ENCODE data around the gene KLK14.

KLK14 gene

DNA sequence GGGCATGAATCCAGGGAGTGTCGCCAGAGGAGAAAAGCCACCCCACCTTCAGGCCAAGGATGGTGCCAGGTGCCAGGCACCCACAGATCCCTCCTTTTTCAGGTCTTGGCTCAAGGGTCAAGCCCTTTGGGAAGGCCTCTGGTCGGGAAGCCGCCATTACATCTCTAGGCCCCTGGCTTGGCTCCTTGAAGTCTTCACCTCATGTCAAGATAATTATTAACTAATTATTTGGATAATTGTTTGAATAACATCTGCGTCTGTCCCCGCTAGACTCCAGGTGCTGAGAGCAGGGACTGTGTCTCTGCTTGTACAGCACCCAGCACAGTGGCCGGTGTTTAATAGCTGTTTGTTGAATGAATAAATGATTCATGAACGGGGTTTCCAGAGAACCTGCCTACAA, 19.0 kb downstream of the KLK14 start:
- Histone ChIP-seq H3K9me3 (ENCODE audit: low read length) (no peaks in the 10 kb centered on the region), H3K4me1 (ENCODE audit: insufficient read depth, low read length) (no peaks in the 10 kb centered on the region), H3K27me3 (ENCODE audit: control insufficient read depth in 1 of 2, insufficient read depth in 2 of 2, low read length in 2 of 2) (peaks cover 12 to 25% of the 10 kb centered on the region in 2 donors), H3K4me3 (ENCODE audit: low read depth in 1 of 2, low read length in 2 of 2) (no peak overlapping the region), H3K9ac (ENCODE audit: low read length) (no peak overlapping the region), H3K27ac (ENCODE audit: low read depth, low read length) (no peak overlapping the region), H3K36me3 (ENCODE audit: insufficient read depth, low read length) (no peaks in the 10 kb centered on the region)

DNA sequence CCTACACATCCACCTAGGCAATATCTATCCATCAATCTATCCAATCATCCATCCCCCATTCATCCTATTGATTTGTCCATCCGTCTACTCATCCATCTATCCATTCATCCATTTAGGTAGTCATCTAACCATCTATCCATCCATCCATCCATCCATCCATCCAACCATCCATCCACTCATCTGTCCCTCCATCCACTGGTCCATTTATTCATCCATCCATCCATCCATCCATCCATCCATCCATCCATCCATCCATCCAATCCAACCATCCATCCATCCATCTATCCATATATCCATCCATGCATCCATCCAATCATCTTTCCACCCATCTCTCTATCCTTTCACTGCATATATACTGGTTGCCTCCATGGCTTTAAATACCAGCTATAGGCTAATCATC, 21.7 kb downstream of the KLK14 start:
- Histone ChIP-seq H3K27ac (ENCODE audit: low read depth, low read length) (no peak overlapping the region), H3K36me3 (ENCODE audit: insufficient read depth, low read length) (no peaks in the 10 kb centered on the region), H3K9me3 (ENCODE audit: low read length) (no peaks in the 10 kb centered on the region), H3K4me1 (ENCODE audit: insufficient read depth, low read length) (no peaks in the 10 kb centered on the region), H3K9ac (ENCODE audit: low read length) (no peak overlapping the region), H3K27me3 (ENCODE audit: control insufficient read depth in 1 of 2, insufficient read depth in 2 of 2, low read length in 2 of 2) (peaks cover 9 to 20% of the 10 kb centered on the region in 2 donors), H3K4me3 (ENCODE audit: low read depth in 1 of 2, low read length in 2 of 2) (no peak overlapping the region)

DNA sequence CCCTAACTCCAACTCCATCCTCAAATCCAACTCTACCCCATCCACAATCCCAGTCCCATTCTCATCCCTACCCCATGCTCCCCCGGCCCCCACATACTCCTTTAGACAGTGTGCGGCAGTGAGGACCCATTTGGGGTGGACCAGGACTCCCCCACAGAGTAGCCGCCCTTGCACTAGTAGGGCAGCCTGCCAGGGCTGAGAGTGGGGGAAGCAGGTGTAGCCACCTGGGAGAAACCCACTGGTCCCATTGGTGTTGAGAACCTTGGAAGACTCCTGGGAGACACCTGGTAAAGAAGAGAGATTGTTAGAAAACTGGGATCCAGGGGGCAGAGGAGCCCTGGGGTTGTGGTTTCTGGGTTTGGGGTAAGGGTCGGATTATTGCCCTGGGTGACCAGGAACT, 22.4 kb downstream of the KLK14 start:
- Histone ChIP-seq H3K9ac (ENCODE audit: low read length) (no peak overlapping the region), H3K4me1 (ENCODE audit: insufficient read depth, low read length) (no peaks in the 10 kb centered on the region), H3K4me3 (ENCODE audit: low read depth in 1 of 2, low read length in 2 of 2) (no peak overlapping the region), H3K9me3 (ENCODE audit: low read length) (no peaks in the 10 kb centered on the region), H3K27me3 (ENCODE audit: control insufficient read depth in 1 of 2, insufficient read depth in 2 of 2, low read length in 2 of 2) (peaks cover 6 to 14% of the 10 kb centered on the region in 2 donors), H3K27ac (ENCODE audit: low read depth, low read length) (no peak overlapping the region), H3K36me3 (ENCODE audit: insufficient read depth, low read length) (no peaks in the 10 kb centered on the region)

DNA sequence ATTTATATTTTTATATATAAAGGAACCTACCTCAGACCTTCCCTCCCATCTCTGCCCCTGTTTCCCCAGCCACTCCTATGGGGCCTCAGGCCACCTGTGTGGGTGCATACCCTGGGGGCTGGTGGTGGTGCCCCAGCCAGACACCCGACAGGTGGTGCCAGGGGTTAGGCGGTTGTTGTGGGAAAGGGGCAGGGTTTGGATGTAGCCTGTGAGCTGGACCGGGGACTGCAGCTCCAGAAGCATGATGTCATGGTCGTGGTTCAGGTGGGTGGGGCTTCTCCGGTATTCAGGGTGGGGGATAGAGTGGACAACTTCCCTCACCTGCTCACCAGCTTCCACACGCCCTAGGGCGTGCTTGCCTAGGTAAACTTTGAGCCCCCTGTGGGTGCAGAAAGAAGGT, 23.0 kb downstream of the KLK14 start:
- Histone ChIP-seq H3K9me3 (ENCODE audit: low read length) (no peaks in the 10 kb centered on the region), H3K36me3 (ENCODE audit: insufficient read depth, low read length) (no peaks in the 10 kb centered on the region), H3K9ac (ENCODE audit: low read length) (no peak overlapping the region), H3K4me3 (ENCODE audit: low read depth in 1 of 2, low read length in 2 of 2) (no peak overlapping the region), H3K27ac (ENCODE audit: low read depth, low read length) (no peak overlapping the region), H3K4me1 (ENCODE audit: insufficient read depth, low read length) (no peaks in the 10 kb centered on the region), H3K27me3 (ENCODE audit: control insufficient read depth in 1 of 2, insufficient read depth in 2 of 2, low read length in 2 of 2) (peaks cover 6 to 13% of the 10 kb centered on the region in 2 donors)

DNA sequence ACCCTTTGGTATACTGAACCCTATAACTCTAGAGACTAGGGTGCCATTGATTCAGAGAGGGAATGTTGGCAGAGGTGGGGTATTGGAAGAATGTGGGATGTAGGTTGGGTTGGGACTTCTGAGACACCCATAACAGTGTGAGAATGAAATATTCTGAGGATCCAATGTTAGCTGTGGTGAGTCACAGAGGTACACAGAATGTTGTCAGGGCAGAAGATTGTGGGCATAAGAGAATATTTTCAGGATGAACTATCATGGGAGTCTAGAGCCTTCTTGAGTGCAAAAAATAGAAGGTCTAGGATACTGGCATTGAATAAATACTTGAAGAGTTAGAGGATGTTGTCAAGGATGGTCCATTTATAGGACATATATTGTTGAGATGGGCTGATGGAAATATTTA, 26.8 kb downstream of the KLK14 start:
- H3K9me3 ChIP-seq (ENCODE audit: low read length), result no peaks in the 10 kb centered on the region
- H3K4me1 ChIP-seq (ENCODE audit: insufficient read depth, low read length), result no peaks in the 10 kb centered on the region
- peaks cover 0 to 5% of the 10 kb centered on the region in 2 donors for H3K27me3 ChIP-seq (ENCODE audit: control insufficient read depth in 1 of 2, insufficient read depth in 2 of 2, low read length in 2 of 2)
- no peak overlapping the region for H3K9ac ChIP-seq (ENCODE audit: low read length)
- H3K27ac ChIP-seq (ENCODE audit: low read depth, low read length), result no peak overlapping the region
- no peaks in the 10 kb centered on the region for H3K36me3 ChIP-seq (ENCODE audit: insufficient read depth, low read length)
- H3K4me3 ChIP-seq (ENCODE audit: low read depth in 1 of 2, low read length in 2 of 2), result no peak overlapping the region

DNA sequence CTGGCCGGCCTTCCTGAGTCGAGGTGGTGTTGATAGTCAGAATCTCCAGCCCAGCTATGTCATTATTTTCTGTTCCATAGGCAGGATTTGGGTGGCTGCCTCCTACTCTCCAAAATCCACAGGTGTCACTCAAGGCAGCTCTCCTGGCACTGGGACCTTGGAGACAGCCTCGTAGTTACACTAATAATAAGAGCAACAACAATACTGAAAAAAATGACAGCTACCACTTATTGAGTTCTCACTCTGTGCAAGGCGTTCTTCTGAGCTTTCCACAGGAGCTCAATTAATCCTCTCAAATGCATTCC, 35.7 kb downstream of the KLK14 start:
- H3K27ac ChIP-seq (ENCODE audit: low read depth, low read length), result no peak overlapping the region
- no peaks in the 10 kb centered on the region for H3K9me3 ChIP-seq (ENCODE audit: low read length)
- H3K27me3 ChIP-seq (ENCODE audit: control insufficient read depth in 1 of 2, insufficient read depth in 2 of 2, low read length in 2 of 2), result peaks cover 0 to 3% of the 10 kb centered on the region in 2 donors
- no peak overlapping the region for H3K4me3 ChIP-seq (ENCODE audit: low read depth in 1 of 2, low read length in 2 of 2)
- H3K36me3 ChIP-seq (ENCODE audit: insufficient read depth, low read length), result no peaks in the 10 kb centered on the region
- H3K9ac ChIP-seq (ENCODE audit: low read length), result no peak overlapping the region
- H3K4me1 ChIP-seq (ENCODE audit: insufficient read depth, low read length), result no peaks in the 10 kb centered on the region

DNA sequence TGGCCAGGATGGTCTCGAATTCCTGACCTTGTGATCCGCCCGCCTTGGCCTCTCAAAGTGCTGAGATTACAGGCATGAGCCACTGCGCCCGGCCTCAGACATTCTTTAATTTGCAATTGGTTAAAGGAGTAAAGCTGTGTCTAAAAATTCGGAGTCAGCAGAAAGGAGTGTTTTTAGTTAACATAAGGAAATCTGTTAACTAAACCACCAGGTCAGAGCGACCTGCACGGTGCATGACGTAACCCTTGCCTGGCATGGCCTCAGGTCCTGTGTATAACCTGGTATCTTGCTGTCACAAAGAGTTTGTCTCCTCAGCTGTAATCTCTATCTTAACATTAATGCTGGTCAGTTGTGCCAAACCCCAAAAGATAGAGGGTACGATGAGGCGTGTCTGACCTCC, 38.4 kb downstream of the KLK14 start:
- H3K4me1 ChIP-seq (ENCODE audit: insufficient read depth, low read length), result no peaks in the 10 kb centered on the region
- no peaks in the 10 kb centered on the region for H3K27me3 ChIP-seq (ENCODE audit: control insufficient read depth in 1 of 2, insufficient read depth in 2 of 2, low read length in 2 of 2)
- H3K4me3 ChIP-seq (ENCODE audit: low read depth in 1 of 2, low read length in 2 of 2), result no peak overlapping the region
- no peaks in the 10 kb centered on the region for H3K9me3 ChIP-seq (ENCODE audit: low read length)
- no peaks in the 10 kb centered on the region for H3K36me3 ChIP-seq (ENCODE audit: insufficient read depth, low read length)
- H3K27ac ChIP-seq (ENCODE audit: low read depth, low read length), result no peak overlapping the region
- H3K9ac ChIP-seq (ENCODE audit: low read length), result no peak overlapping the region

DNA sequence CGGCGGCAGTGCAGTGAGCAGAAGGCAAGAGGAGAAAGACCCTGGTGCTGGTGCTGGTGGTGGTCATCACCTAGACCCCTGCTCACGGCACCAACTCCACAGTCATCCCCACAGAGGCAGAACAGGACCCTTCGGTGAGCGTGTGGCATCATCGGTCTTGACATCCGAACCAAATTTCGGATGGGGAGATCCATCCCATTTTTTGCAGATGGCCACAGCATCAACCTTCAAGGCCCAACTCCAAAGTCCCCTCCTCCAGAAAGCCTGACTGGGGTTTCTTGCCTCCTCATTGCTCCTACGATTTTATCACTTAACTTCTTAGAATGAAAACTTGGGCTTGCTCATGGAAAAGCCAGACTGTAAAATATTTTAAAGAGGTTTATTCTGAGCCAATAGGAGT, 39.2 kb downstream of the KLK14 start:
- H3K4me3 ChIP-seq (ENCODE audit: low read depth in 1 of 2, low read length in 2 of 2), result no peak overlapping the region
- no peaks in the 10 kb centered on the region for H3K27me3 ChIP-seq (ENCODE audit: control insufficient read depth in 1 of 2, insufficient read depth in 2 of 2, low read length in 2 of 2)
- H3K27ac ChIP-seq (ENCODE audit: low read depth, low read length), result no peak overlapping the region
- H3K4me1 ChIP-seq (ENCODE audit: insufficient read depth, low read length), result no peaks in the 10 kb centered on the region
- no peak overlapping the region for H3K9ac ChIP-seq (ENCODE audit: low read length)
- H3K9me3 ChIP-seq (ENCODE audit: low read length), result no peaks in the 10 kb centered on the region
- H3K36me3 ChIP-seq (ENCODE audit: insufficient read depth, low read length), result no peaks in the 10 kb centered on the region

DNA sequence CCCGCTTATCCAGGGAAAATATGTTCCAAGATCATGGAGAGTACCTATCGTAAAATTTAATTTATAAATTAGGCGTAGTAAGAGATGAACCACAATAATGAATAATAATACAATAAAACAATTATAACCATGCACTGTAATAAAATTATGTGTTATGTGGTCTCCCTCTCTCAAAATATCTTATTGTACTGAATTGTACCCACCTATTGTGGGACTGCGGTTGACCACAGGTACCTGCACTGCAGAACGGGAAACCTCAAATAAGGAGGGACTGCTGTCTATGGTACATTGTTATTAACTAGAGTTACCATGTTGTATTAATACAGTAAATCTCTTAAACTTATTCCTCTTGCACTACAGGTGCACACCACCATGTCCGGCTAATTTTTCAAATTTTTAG, 42.5 kb downstream of the KLK14 start:
- no peaks in the 10 kb centered on the region for H3K4me1 ChIP-seq (ENCODE audit: insufficient read depth, low read length)
- no peaks in the 10 kb centered on the region for H3K36me3 ChIP-seq (ENCODE audit: insufficient read depth, low read length)
- no peak overlapping the region for H3K4me3 ChIP-seq (ENCODE audit: low read depth in 1 of 2, low read length in 2 of 2)
- H3K9ac ChIP-seq (ENCODE audit: low read length), result no peak overlapping the region
- H3K9me3 ChIP-seq (ENCODE audit: low read length), result no peaks in the 10 kb centered on the region
- no peak overlapping the region for H3K27ac ChIP-seq (ENCODE audit: low read depth, low read length)
- H3K27me3 ChIP-seq (ENCODE audit: control insufficient read depth in 1 of 2, insufficient read depth in 2 of 2, low read length in 2 of 2), result peaks cover 0 to under 1% of the 10 kb centered on the region in 2 donors

DNA sequence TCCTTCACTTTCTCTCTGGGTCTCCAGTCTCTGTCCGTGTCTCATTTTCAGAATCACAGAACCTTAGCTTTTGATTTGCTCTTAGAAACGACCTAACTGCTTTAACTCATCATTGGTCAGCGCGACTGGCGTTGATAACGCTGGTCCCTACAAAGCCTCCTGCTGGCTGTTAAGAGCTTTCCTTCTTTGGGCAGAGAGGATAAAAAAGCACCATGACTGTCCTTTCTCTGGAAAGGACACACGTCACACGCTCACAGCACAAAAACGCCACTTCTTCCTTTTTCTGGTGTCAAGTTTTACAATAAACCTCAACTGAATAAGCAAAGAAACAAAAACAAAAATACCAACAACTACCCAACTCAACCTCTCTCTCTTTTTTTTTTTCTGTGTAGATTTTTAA, 46.2 kb downstream of the KLK14 start:
- no peaks in the 10 kb centered on the region for H3K4me1 ChIP-seq (ENCODE audit: insufficient read depth, low read length)
- no peaks in the 10 kb centered on the region for H3K36me3 ChIP-seq (ENCODE audit: insufficient read depth, low read length)
- no peak overlapping the region for H3K4me3 ChIP-seq (ENCODE audit: low read depth in 1 of 2, low read length in 2 of 2)
- no peak overlapping the region for H3K27ac ChIP-seq (ENCODE audit: low read depth, low read length)
- H3K9me3 ChIP-seq (ENCODE audit: low read length), result no peaks in the 10 kb centered on the region
- H3K9ac ChIP-seq (ENCODE audit: low read length), result no peak overlapping the region
- H3K27me3 ChIP-seq (ENCODE audit: control insufficient read depth in 1 of 2, insufficient read depth in 2 of 2, low read length in 2 of 2), result peaks cover 0 to 4% of the 10 kb centered on the region in 2 donors

DNA sequence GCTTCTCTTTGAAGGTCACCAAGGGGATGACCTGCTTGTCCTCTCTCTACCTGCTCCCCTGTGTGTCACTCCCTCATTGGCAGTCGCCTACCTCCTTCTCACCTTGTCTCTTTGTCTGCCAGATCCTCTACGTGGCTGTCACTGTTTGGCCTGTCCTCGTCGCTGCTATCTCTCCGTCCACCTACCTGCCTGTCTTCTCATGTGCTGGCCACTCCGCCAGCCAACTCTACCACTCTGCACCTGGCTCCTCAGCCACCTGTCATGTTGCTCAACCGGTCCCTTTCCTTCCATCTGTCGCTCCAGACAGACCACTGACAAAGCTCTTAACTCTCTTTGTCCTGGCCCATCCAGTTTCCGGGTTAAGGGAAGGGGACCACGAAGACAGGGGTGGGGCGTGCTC, 48.0 kb downstream of the KLK14 start, which contains the start of gene KLK12:
TSS of gene KLK12 (minus strand) at position 299 of the 400 bp plus-strand sequence. CDS start 381 bp downstream, outside the sequence.
- H3K9me3 ChIP-seq (ENCODE audit: low read length), result no peaks in the 10 kb centered on the region
- H3K36me3 ChIP-seq (ENCODE audit: insufficient read depth, low read length), result no peaks in the 10 kb centered on the region
- H3K27ac ChIP-seq (ENCODE audit: low read depth, low read length), result no peak within 1 kb of the TSS
- peaks cover 0 to 4% of the 10 kb centered on the region in 2 donors for H3K27me3 ChIP-seq (ENCODE audit: control insufficient read depth in 1 of 2, insufficient read depth in 2 of 2, low read length in 2 of 2)
- no peak within 1 kb of the TSS for H3K9ac ChIP-seq (ENCODE audit: low read length)
- H3K4me1 ChIP-seq (ENCODE audit: insufficient read depth, low read length), result no peaks in the 10 kb centered on the region
- H3K4me3 ChIP-seq (ENCODE audit: low read depth in 1 of 2, low read length in 2 of 2), result no peak within 1 kb of the TSS

DNA sequence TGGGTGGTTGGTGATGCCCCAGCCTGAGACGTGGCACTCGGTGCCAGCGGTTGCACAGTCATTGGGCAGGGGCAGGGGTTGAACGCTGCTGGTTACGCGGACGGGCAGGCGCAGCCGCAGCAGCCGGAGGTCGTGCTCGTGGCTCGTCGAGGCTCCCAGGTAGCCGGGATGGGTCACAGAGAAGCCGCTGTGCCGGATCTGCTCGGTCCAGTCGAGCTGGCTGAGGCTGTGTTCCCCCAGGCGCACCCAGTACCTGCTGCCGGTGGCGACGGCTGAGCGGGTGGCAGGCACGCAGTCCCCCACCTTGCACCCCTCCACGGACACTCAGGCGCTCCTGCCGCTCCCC, 50.8 kb downstream of the KLK14 start:
- H3K4me1 ChIP-seq (ENCODE audit: insufficient read depth, low read length), result no peaks in the 10 kb centered on the region
- no peak overlapping the region for H3K27ac ChIP-seq (ENCODE audit: low read depth, low read length)
- no peak overlapping the region for H3K4me3 ChIP-seq (ENCODE audit: low read depth in 1 of 2, low read length in 2 of 2)
- H3K9me3 ChIP-seq (ENCODE audit: low read length), result no peaks in the 10 kb centered on the region
- H3K9ac ChIP-seq (ENCODE audit: low read length), result no peak overlapping the region
- H3K27me3 ChIP-seq (ENCODE audit: control insufficient read depth in 1 of 2, insufficient read depth in 2 of 2, low read length in 2 of 2), result peaks cover 0 to 9% of the 10 kb centered on the region in 2 donors
- H3K36me3 ChIP-seq (ENCODE audit: insufficient read depth, low read length), result no peaks in the 10 kb centered on the region
